Astrocyte of the hippocampus (primary cell): Measurements from ENCODE around the gene FKBP4.

Experiments used
- DNase-seq: peaks from one replicate; pipeline ENCODE4 v3.0.0; 2011; ENCODE audit warnings: low read depth, low spot score

Gene FKBP4

GRCh38 chr12:2845280-2845679 is 50.5 kb downstream of the FKBP4 start:
- no peak for DNase-seq

- DNase-seq: no peak
Observed at GRCh38 chr12:2851931-2852330, 57.2 kb downstream of the FKBP4 start.

GRCh38 chr12:2853626-2854025 is 58.9 kb downstream of the FKBP4 start:
- DNase-seq: peak; percentile 94
